SK-N-SH treated with all-trans-retinoic acid at 6 μM for 48 hours (cell line): ENCODE results near the gene TEKT4.

ENCODE experiments used
- RARB ChIP-seq: fragments of 250-450 bp; sonication (Bioruptor Pico); IDR thresholded peaks from 2 replicates; pipeline ENCODE4 v1.8.0; 2021; ENCODE audit warnings: mild to moderate bottlenecking, moderate library complexity
- TF ChIP-seq, protein P1 (sequence below): fragments of 250-450 bp; sonication (Bioruptor Pico); IDR thresholded peaks from 2 replicates; pipeline ENCODE4 v1.8.0; 2021; ENCODE audit warnings: low read depth, mild to moderate bottlenecking, moderate library complexity, borderline replicate concordance

DNA sequence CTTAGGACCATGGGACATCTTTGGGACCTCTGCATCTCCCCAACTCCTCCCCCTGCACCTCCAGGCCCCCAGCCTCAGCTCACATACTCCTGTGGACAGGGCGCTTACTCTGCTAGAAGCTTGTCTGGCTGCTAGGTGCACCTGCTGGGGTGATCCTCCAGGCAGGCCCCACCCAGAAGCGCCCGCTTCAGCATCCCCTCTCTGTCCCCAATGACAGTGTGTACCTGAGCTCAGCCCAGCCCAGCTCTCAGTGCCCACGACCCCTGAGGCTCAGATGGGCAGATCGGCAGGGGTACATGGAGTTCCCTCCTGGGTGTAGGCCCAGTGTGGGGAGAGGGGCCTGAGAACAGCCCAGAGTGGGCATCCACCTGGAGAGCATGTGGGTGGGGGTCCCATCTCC lies 5.9 kb downstream of the TEKT4 start:
- TF ChIP-seq, protein P1, sequence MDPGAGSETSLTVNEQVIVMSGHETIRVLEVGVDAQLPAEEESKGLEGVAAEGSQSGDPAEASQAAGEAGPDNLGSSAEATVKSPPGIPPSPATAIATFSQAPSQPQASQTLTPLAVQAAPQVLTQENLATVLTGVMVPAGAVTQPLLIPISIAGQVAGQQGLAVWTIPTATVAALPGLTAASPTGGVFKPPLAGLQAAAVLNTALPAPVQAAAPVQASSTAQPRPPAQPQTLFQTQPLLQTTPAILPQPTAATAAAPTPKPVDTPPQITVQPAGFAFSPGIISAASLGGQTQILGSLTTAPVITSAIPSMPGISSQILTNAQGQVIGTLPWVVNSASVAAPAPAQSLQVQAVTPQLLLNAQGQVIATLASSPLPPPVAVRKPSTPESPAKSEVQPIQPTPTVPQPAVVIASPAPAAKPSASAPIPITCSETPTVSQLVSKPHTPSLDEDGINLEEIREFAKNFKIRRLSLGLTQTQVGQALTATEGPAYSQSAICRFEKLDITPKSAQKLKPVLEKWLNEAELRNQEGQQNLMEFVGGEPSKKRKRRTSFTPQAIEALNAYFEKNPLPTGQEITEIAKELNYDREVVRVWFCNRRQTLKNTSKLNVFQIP (CRISPR knock-in tag): no peak
- no peak for TF ChIP-seq RARB (CRISPR knock-in tag)
